Measurements from ENCODE around the gene TMEM100.
"Not testable (repeated sequence)": the region's sequence is repeated elsewhere in the genome, so short reads cannot be mapped to it uniquely, and the experiment has no call there.

The TMEM100 gene

DNA sequence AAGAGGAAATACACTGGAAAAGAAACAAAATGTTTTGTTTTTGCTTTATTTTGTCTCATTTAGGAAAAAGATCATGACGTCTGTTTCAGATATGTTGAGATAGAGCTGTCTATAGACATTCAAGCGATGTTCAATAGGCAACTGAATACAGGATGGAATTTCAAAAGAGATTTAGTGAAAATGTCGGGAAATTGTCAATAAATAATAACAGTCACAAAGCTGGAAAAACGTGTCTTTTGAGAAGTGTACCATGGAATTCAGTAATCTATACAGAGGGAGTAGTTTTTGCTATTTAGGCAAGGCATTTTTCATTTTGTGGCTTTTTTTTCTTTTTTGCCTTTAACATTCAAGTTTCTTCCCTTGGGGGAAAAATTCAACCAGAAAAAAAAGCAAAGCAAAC, 33.0 kb downstream of the TMEM100 start:
- DNase-seq = no peak

GRCh38 chr17:55688057-55688456, 34.6 kb downstream of the TMEM100 start:
- DNase-seq = no peak

DNA sequence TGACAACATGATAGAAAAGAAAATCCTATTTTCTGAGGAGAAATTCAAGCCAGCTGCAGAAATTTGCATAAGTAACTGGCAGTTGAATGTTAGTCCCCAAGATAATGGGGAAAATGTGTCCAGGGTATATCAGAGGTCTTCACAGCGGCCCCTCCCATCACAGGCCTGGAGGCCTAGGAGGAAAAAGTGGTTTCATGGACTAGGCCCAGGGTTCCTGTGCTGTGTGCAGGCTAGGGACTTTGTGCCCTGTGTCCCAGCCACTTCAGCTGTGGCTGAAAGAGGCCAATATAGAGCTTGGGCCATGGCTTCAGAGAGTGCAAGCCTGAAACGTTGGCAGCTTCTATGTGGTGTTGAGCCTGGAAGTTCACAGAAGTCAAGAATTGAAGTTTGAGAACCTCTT, 35.6 kb downstream of the TMEM100 start:
- no peak for DNase-seq

GRCh38 chr17:55683550-55684315, 38.9 kb downstream of the TMEM100 start:
- DNase-seq = no peak

- DNase-seq = no peak
Observed at GRCh38 chr17:55681342-55681700, 41.3 kb downstream of the TMEM100 start.

- no peak for DNase-seq
Observed at GRCh38 chr17:55680686-55681341, 41.9 kb downstream of the TMEM100 start.

DNA sequence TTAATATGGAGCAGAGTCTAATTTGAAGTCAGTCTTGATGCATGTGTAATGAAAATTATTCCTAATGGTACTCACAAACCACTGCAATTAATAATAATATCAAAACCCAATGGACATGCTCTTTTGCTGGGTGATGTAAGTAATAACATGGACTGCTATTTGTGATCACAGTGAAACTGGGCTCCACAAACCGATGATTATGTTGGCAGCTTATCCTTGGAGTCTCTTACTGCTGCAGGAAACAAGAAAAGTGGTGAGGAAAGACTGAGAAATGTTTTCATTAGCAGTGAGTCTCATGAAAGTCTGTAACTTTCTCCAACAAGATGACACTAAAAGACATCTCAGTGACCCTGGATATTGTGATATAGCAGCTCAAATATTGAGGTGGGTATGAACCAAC, 45.2 kb downstream of the TMEM100 start:
- no peak for DNase-seq

- no peak for DNase-seq
Observed at GRCh38 chr17:55676274-55676673, 46.4 kb downstream of the TMEM100 start.

GRCh38 chr17:55673743-55674506, 48.7 kb downstream of the TMEM100 start:
- DNase-seq = no peak

DNA sequence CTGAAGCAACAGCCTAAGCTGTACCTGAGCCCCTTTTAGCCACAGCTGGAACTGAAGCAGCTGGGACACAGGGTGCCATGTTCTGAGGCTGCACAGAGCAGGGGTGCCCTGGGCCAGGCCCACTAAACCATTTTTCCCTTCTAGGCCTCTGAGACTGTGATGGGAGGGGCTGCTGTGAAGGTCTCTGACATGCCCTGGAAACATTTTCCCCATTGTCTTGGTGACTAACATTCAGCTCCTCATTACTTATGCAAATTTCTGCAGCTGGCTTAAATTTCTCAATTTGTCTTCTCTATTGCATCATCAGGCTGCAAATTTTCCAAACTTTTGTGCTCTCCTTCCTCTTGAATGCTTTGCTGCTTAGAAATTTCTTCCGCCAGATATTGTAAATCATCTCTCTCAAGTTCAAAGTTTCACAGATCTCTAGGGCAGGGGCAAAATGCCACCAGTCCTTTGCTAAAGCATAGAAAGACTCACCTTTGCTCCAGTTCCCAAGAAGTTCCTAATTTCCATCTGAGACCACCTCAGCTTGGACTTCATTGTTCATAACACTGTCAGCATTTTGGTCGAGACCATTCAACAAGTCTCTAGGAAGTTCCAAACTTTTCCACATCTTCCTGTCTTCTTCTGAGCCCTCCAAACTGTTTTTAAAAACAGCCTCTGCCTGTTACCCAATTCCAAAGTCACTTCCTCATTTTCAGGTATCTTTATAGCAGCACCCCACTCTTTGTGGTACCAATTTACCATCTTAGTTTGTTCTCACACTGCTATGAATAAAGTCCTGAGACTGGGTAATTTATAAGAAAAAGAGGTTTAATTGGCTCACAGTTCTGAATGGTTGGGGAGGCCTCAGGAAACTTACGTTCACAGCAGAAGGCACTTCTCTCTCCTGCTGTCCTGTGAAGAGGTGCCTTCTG, 49.8 kb downstream of the TMEM100 start:
- DNase-seq = no peak

DNA sequence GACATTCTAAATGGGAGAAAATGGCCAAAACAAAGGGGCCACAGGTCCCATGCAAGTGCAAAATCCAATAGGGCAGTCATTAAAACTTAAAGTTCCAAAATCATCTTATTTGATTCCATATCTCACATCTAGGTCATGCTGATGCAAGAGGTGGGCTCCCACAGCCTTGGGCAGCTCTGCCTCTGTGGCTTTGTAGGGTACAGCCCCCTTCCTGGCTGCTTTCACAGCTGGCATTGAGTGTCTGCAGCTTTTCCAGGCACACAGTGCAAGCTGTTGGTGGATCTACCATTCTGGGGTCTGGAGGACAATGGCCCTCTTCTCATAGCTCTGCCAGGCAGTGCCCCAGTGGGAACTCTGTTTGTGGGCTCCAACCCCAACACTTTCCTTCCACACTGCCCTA, 50.7 kb downstream of the TMEM100 start:
- not testable (repeated sequence) for DNase-seq

Data from hypothalamus (tissue), 51 donors.